NCI-H2227 (cell line): Measurements from ENCODE around the gene DNAI2.

Experiments used
- DNase-seq: peaks from one replicate; lab custom pipeline; 2025; ENCODE audit not compliant: unreplicated experiment; lab: John Stamatoyannopoulos, UW

Gene DNAI2, protein sequence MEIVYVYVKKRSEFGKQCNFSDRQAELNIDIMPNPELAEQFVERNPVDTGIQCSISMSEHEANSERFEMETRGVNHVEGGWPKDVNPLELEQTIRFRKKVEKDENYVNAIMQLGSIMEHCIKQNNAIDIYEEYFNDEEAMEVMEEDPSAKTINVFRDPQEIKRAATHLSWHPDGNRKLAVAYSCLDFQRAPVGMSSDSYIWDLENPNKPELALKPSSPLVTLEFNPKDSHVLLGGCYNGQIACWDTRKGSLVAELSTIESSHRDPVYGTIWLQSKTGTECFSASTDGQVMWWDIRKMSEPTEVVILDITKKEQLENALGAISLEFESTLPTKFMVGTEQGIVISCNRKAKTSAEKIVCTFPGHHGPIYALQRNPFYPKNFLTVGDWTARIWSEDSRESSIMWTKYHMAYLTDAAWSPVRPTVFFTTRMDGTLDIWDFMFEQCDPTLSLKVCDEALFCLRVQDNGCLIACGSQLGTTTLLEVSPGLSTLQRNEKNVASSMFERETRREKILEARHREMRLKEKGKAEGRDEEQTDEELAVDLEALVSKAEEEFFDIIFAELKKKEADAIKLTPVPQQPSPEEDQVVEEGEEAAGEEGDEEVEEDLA

DNA sequence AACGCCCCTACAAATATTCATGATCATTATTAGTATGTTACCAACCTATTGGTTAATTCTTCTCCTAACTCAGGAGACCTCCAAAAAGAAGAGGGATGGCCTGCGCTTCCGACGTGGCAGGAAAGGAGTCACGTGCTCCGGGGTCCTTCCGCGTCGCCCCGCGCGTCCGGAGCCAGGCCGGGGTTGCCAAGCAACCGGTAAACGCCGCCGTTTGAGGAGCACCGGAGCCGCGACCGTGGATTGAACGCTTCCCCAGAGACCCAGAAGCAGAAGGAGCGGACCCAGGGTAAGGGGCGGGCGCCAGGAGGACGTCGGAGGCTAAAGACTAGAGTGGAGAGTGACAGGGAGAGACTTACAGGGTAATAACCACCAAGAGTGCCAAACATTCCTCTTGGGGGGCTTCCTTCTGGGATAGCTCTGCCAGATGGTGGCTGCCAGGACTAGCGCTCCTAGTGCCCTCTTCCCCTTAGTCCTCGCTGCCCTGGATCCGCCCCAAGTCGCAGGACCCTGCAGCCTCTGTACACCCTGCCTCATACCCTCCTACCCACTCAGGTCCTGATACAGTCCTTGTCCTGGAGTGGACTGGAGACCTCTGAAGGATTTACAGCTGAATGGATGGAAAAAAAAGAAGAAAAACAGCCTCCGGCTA lies at the start of gene DNAI2:
DNAI2 (plus strand) TSS at position 175 of the 649 bp plus-strand sequence. CDS start 7,584 bp downstream, outside the sequence.
- DNase-seq, result peak; percentile 78

DNA sequence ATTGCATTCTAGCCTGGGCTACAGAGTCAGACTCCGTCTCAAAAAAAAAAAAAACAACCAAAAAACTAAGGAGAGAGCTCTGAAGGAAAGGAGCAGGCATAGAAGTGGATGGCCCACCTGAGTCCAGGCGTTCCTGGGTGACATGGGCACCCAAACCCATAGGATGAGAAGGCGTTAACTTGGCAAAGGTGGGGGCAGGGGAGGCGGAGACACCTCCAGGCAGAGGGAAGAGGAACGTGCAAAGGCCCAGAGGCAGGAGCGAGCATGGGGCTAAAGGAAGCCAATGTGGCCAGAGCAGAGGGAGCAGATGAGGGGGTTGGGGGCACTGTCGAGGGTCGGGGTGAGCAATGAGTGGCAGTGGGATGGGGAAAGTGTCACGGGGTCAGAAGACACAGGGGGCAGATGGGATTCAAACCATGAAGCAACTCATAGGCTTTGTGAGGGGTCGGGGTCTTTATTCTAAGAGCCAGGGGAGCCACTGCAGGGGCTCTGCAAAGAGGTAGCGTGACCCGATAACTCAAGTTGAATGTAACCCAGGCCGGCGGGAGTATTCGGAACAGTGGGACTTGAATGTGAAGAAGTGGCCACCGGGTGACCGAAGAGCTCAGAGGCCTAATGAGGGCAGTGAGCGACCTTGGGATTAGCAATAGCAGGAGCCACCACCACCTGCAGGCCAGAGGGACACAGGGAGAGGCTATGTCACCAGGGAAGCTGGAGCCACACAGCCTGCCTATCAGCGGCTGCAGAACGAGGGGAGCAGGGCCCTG lies 48.9 kb upstream of the DNAI2 start:
- no peak for DNase-seq

DNA sequence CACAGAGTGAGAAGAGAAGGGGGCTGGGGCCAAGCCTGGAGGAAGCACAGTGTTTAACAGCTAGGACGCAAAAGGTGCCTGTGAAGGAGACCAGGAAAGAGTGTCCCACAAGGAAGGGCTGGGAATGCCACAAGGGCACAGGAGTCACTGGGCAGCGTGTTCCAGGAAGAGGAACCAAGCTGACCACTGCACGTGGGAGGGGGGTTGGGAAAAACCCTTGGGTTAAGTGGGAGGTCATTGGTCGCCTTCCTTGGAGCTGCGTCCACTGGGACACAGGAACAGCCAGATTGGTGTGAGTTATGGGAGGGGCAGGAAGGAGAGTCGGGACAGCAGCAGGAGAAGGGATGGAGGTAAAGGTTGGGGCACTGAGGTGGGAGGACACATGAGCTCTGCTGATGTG lies 47.8 kb upstream of the DNAI2 start:
- DNase-seq, result no peak

DNA sequence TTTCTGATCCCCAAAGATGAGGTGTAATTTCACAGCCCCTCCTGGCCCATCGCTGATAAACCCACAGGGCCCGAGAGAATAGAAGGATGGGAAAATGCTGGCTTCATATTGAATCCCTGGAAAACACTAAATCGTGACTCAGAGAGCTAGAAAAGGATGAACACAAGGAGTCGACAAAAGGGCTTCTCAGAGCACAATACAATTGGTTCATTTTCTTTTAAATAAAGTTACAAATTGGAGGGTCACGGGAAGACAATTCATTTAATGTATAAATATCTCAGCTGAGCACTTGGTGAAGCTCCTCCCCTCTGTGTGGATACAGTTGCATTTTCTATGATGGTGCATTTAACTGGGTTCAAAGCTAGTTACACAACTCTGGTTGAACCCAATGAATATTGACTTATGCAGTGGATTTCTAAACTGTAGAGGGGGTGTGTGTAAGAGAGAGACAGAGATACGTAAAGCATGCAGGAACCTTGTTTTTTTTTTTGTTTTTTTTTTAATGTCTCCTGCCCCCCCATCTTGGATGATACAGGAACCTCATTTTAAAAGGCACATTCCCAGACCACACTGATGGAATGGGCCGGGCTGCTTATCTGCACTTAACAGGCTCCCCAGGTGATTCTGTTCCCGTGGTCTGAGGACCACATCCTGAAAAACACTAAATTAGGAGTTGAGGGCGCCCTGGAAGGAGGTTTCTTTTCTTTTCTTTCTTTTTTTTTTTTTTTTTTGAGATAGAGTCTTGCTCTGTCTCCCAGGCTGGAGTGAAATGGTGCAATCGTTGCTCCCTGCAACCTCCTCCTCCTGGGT lies 46.6 kb upstream of the DNAI2 start:
- DNase-seq, result no peak

DNA sequence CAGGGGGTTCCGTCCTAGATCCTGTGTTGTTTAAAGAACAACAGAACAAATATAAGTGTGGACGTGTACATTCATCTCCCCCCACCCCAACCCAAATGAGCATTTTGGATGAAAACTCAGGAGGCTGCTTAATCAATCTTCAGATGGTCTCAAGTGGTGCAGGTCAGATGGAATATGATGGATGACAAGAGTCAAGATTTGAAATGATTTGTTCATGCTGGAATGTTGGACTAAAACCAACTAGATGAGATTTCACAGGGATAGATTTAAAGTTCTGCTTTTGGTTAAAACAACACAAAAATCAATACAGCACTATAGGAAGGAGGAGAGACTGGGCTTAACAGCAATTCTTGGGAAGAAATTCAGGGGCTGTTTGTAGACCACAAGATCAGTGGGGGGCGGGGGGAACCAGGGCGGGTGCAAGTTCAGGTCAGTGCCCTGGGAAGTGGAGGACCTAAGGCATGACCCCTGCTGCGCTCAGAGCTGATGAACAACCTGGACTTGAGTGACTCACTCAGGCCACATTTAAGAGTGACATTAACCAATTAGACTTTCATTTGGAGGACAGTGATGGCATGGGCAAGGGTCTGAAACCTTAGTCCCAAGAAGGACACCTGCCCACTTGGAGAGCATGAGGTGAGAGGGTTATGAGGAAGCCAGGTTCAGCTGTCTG lies 45.6 kb upstream of the DNAI2 start:
- DNase-seq, result no peak

DNA sequence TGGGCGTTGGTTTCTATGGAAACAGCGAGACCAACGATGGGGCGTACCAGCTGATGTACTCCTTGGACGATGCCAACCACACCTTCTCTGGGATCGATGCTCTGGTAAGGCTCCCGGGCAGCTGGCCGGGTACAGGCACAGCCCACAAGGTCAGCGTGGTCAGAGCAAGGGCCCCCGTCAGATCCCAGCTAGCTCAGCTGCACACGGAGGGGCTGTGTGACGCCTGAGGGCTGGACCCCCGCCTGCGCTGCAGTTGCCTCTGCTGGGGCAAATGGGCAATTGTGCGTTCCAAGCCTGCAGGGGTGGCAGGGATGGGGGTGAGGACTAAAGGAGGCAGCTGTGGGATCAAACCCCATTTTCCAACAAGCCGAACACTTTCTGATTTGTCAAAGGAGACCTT lies 43.1 kb upstream of the DNAI2 start:
- DNase-seq, result peak; percentile 17

DNA sequence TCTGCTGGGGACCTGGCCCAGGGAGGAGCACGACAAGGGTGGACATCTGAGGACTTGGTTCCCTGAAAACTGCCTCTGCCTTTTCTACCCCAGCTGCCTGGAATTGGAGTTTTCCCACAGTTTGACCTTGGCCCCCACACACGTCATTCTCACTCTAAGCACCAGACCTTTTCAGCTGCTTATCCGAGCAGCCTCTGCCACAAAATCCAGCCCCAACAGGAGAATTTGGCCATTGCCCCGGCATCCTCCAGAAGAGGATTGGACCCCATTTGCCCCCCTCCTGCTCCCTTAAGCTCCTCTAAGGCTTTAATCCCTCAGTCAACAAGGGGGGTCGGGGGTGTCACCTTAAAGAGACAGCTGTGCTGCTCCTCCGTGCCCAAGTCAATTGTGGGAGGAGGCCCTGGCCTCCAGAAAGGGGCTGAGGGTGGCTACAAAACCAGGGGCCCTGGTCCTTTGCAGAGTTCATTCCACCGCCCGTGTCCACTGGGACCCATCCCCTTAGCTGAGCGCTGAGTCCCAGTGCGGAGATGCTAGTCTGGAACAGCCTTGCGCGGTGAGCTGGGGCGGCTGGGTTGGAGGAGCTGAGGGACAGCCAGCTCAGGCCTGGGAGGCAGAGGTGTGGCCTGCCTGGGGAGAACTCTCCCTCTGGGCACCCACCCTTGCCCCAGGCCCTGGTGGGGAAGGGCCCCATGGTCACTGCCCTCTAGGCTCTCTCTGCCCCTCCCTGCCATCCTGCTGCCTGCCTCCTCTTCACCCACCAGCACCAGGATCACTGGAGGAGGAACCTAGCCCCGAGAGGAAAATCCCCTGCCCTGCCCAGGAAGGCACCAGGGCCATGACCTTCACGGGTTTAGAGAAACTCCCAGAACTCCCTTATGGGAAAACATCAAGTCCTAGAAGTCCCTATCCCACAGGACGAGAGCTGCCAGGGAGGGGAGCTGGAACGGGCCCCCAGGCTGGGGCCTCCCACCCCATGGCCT lies 41.8 kb upstream of the DNAI2 start:
- DNase-seq, result no peak

DNA sequence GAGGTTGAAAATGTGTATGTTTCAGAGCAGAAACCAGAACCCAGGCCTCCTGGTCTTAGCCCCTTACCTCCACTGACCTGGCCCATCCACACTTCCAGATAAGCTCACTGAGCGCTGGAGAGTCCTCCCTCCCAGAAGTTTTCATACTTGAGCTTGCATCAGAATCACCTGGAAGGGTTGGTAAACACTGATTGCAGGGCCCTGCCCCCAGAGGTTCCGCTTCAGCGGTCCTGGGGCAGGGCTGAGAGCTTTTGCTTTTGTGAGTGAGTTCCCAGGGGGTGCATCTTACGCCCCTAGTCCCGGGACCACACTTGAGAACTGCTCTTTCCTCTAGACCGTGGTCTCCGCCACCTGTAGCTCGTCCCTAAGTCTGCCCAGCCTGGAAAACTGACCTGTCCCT lies 40.1 kb upstream of the DNAI2 start:
- no peak for DNase-seq

DNA sequence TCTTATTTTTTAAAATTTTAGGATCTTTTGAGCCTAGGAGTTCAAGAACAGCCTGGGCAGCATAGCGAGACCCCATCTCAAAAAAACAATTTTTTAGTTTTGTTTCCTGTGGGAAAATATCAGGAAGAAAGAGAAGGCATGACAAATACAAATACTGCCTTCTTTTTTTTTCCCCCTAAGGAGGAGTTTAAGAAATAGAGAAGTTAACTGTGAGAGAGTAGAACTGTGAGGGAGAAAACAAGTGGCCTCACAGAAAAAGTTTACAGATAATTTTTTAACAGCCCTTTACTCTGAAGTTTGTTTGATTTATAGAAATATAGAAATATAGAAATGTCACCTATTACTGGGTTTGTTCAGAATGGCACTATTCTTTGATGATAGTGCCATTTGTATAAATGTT lies 39.5 kb upstream of the DNAI2 start:
- no peak for DNase-seq

DNA sequence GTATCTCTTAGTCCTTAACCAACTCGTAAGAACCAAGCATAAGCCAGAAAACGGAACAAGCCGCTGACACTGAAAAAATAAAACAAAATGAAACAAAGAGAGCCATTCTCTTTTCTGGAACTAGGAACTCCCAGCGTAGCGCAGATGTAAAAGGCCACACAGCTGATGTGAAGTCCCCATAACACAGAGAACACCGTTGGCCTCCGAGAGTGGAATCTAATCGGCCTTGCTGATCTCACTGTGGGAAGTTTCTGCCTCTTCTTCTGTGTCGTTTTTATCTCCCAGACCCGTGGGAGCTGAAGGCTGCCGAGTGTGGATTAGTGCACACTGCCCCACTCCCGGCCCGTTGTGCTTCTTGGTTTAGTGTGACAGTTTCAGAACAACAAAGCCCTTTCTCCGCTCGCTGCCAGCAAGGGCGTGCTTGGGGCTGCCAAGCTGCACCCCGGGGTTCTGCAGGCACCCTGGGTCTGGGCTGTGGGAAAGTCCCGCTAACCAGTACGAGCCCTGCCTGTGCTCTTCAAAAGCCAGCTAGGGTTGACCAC lies 38.9 kb upstream of the DNAI2 start:
- no peak for DNase-seq

DNA sequence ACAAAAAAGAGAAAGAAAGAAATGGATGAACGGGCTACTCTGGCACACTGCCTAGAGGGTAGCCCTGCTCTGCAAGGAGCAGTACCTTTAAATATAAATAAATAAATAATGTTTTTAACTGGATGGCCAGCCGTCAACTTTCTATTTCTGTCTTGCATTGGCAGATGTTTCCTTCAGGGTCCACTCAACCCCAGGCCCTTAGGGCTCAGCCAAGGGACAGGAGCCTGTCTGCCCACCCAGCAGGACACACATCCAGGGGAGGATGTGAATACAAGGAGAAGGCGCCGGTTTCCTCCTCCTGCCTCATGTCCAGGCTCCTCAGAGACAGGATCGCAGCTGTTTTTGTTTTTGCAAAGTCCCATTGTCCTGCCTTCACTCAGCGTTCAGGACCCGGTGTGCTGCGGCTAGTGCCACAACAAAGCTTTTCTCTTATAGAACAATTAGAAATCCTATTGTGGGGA lies 38.1 kb upstream of the DNAI2 start:
- no peak for DNase-seq

DNA sequence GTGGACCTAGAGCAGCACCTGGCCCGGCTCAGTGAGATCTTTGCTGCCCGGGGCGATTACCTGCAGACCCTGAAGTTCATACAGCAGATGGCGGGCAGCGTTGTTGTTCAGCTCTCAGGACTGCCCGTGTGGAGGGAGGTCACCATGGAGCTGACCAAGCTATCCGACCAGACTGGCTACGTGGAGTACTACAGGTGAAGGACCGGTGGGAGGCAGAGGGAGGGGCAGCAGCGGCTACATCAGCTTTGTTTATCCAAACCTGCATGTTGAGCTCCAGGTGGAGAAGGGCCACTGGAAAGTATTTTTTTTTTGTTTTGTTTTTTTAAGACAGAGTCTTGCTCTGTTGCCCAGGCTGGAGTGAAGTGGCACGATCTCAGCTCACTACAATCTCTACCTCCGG lies 36.7 kb upstream of the DNAI2 start:
- no peak for DNase-seq

DNA sequence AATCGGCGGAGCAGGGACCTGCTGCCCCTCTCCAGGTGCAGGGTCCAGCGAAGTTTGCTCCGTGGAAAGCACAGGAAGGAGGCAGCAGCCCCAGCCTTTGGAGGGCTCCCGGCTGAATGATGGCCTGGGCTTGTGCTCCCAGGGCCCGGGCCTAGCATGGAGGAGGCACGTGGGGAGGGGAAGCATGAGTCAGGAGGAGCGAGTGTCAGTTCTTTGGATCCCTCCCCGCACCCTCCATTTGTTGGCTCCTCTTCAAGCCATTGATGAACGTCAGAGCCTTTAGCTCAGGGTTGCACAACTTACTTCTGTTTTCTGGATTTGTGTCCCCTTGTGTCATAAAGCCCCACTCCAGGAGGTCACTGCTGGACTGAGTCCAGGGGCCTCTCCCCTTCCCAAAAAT lies 34.9 kb upstream of the DNAI2 start:
- no peak for DNase-seq

DNA sequence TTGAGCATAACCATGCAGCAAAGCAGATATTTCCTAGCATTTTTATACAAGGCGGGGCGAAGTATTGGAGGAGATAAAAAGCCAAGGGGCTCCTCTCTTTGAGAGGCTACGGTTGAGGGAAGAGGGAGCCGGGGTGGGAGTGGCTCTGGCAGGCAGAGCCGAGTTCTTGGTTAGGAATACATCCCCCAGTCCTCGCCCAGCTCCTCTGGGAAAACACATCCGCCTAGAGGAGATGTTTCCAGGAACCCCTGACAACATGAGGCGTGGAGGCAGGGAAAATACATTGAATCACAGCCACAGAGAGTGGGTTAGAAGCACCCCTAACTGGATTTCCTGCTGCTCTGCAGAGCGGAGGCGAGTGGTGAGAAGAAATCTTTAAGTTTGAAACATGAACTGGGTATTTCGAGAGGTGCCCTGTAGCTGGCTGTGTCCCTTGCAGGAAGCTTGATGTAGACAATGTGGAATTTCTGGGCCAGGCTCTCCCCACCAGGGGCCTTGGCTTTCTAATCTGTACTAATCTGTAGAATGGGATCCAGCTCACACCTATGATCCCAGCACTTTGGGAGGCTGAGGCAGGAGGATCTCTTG lies 33.3 kb upstream of the DNAI2 start:
- DNase-seq, result no peak

DNA sequence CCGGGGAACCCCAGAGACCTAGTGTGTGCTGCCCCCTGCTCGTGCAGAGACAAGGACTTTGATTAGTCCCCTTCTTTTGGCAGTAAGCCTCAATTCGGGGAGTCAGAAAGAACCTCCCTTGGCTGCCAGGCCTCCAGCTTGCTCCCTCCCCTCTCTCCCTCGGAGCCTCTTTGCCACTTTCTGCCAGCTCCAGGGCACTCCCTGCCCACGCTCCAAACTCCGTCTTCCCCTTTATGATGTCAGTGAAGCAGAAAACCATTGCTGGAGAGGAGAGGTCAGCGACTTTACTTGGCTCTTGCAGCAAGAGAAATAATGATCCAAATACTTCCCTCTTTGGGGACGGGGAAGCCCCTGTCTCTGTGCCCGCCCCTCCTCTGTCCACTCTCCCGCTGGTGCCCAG lies 32.6 kb upstream of the DNAI2 start:
- no peak for DNase-seq

DNA sequence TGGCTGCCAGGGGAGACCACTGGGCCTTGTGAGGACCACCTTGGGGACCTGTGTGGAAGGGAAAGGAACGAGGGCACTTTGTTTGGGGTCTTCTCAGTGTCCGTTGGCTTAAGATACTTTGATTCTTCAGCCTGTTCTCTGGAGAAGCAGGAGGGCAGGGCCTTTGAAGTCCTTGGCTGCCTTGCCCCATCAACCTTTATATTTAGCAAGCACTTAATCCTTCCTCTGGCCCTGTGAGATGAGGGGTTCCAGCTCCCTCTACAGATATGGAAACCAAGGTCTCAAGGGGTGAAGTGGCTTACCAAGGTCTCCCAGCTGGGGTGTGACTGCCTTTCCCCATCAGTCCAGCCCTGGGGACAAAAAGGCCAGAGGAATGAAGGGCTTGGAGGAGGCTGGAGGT lies 32.2 kb upstream of the DNAI2 start:
- no peak for DNase-seq

DNA sequence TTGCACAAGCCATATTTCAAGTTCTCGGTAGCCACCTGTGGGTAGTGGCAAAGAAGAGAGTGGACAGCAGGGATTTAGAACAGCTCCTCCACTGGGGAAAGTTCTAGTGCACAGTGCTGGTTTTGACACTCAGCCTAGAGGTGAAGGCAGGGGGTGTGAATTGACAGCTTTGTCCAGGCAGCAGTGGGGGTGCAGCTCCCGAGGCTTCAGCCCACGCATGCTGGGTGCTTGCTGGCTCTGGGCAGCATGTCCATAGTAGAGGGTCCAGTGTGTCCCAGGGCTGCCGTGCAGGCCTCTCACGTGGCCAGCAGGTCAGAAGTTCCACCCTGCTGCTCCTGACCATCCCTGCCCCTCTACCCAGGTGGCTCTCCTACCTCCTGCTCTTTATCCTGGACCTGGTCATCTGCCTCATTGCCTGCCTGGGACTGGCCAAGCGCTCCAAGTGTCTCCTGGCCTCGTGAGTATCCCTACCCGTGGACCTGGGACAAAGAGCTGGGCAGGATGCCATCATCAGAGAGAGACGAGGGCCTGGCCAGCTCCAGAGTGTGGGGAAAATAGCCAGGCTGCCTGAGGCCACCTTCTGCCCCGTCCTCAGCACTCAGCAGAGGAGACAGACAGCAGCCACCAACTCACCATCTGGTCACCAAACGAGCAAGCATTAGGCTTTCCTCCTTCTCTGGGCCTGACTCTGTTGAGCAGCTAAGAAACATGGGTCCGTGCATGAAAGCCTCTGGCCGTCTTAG lies 30.9 kb upstream of the DNAI2 start:
- no peak for DNase-seq

DNA sequence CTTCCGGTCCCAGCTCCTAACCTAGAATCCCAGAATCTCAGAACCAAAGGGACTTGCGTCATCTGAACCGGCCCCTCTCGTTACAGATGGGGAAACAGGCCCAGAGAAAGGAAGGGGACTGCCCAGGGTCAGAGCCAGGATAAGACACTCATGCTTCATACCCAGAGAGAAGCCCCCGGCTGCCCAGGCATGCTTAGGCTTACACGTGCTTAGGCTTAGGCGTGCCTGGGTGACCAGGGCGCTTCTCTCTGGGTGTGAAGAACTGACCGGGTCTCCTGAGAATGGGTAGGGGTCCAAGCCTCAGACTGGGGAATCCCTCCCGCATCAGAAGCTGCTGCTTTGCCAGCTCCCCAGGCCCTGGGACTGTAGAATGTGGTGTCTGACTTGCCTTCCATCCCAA lies 29.9 kb upstream of the DNAI2 start:
- DNase-seq, result no peak
